Erythroblast (primary cell): ENCODE measurements around the gene SCT.

ENCODE experiments used
- GATA1 ChIP-seq: IDR thresholded peaks from 2 replicates; pipeline ENCODE4 v1.6.1; 2011; ENCODE audit warnings: low read depth, mild to moderate bottlenecking, control low read depth, low read length, moderate library complexity
- POLR2A ChIP-seq: IDR thresholded peaks from 2 replicates; pipeline ENCODE4 v1.6.1; 2011; ENCODE audit warnings: mild to moderate bottlenecking, low read length

DNA sequence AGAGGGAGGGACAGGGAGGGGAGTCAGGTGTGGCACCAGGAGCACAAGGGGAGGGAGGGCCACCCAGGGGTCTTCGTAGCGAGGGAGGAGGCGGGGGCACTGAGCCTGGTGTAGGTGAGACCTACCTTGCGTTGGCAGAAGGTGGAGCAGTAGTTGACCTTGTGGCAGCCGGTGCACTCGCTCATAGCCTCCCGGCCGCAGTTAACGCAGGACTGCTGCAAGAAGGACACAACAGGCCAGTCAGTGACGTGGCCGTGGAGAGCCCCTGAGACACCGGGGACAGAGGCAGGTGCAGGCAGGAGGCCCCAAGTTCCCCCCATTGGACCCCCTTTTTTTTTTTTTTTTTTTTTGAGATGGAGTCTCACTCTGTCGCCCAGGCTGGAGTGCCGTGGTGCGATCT is 26.9 kb upstream of the SCT start:
- TF ChIP-seq POLR2A (no peak), GATA1 (no peak)
